Left lobe of liver (tissue), 2 donors: ENCODE data around the gene CCL8. TPM values are rescaled to one million over a fixed set of nuclear protein-coding genes. Genes with fewer than 3 reads are reported as not detected.

Experiments used
- ATAC-seq: fragments of 200-7000 bp; cut with Tn5 transposase; one replicate; pipeline ENCODE4 v1.9.1; 2020; ENCODE audit warnings: mild to moderate bottlenecking, moderate library complexity
- DNase-seq: peaks from one replicate; pipeline ENCODE4 v3.0.0-alpha.2; 2020; ENCODE audit warnings: low spot score
- total RNA-seq: library from RNA; stranded (reverse); gene quantifications from one replicate; pipeline ENCODE4 v1.2.1, GENCODE V29; 2021
- donor health status: DM: no; HTN: no; CAD: no; lungs with moderate emphysema.
- donor health status: DM: no; HTN: yes; CAD: no.

CCL8 gene
- total RNA-seq: not detected

- no peak for DNase-seq
- no peak for ATAC-seq
These were observed at the start of gene CCL8 for GRCh38 chr17:34319039-34319483. Gene CCL8 (plus strand): TSS chr17:34319435. CDS start chr17:34319502, 67 bp downstream.

DNA sequence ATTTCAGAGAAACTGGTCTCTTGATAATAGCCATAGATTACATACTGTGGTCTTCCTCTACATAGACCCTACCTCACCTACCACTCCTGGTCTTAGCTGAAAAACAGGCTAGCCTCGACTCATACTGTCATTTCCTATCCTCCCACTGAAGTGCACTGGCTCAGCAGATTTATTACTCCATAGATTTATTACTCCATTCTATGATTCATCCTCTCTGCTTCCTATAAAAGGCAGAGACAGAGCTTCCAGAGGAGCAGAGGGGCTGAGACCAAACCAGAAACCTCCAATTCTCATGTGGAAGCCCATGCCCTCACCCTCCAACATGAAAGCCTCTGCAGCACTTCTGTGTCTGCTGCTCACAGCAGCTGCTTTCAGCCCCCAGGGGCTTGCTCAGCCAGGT, 49.3 kb upstream of the CCL8 start, which contains the start of gene CCL7:
TSS of gene CCL7 (plus strand) at position 253 of the 400 bp plus-strand sequence. CDS start at position 323, 70 bp downstream.
- DNase-seq (no peak), ATAC-seq (no peak)

DNA sequence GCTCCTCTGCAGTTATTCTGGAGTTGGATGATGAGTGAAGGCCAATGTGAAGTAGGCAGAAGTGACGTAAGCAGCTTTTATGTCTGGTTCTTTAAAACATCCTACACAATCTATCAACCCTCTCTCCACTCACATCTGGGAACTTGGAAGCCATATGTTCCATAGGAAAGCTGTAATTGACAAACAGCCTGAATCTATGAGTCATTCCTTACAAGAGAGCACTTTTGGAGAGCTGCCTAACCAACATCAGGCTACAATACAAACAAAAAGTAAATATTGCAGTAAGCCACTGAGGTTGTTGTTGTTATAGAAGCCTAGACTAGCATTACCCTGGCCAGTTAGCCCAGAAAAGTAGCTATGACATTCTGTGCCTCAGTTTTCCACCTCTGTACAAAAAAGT, 43.4 kb upstream of the CCL8 start:
- ATAC-seq: no peak
- no peak for DNase-seq

DNA sequence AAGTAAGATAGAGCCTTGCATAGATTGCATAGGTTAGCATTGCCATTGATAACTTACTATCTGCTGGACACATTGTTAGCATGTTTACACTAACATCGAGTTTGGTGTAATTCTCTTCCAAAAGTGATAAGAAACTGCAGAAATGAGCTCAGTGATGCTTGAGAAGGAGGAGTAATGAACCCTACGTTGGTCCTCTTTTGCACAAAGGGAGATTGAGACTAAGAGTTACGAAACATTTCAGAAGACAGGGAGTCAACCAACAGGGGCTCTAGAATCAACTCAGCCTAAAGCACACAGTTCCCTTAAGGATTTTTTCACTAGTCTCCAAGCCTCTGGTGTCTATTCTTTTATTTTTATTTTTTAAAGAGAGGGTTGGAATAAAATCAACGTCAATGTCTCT, 42.4 kb upstream of the CCL8 start:
- no peak for DNase-seq

GRCh38 chr17:34283571-34283970, 35.7 kb upstream of the CCL8 start:
- DNase-seq: no peak
- ATAC-seq: no peak

More for the DNA sequence above, 42.4 kb upstream of the CCL8 start:
- no peak for ATAC-seq

- DNase-seq (no peak), ATAC-seq (no peak)
These were observed 33.9 kb upstream of the CCL8 start, which contains the start of gene CCL11 for GRCh38 chr17:34285286-34285792. Gene CCL11 (plus strand): TSS chr17:34285742. CDS start chr17:34285809, 67 bp downstream.

GRCh38 chr17:34287875-34288274, 31.4 kb upstream of the CCL8 start:
- ATAC-seq (no peak), DNase-seq (no peak)

- ATAC-seq (no peak), DNase-seq (no peak)
These were observed 28.6 kb upstream of the CCL8 start for GRCh38 chr17:34290586-34290985.

- ATAC-seq (no peak), DNase-seq (no peak)
These were observed 27.4 kb upstream of the CCL8 start for GRCh38 chr17:34291721-34292348.

GRCh38 chr17:34299027-34299426, 20.2 kb upstream of the CCL8 start:
- no peak for ATAC-seq
- no peak for DNase-seq

DNA sequence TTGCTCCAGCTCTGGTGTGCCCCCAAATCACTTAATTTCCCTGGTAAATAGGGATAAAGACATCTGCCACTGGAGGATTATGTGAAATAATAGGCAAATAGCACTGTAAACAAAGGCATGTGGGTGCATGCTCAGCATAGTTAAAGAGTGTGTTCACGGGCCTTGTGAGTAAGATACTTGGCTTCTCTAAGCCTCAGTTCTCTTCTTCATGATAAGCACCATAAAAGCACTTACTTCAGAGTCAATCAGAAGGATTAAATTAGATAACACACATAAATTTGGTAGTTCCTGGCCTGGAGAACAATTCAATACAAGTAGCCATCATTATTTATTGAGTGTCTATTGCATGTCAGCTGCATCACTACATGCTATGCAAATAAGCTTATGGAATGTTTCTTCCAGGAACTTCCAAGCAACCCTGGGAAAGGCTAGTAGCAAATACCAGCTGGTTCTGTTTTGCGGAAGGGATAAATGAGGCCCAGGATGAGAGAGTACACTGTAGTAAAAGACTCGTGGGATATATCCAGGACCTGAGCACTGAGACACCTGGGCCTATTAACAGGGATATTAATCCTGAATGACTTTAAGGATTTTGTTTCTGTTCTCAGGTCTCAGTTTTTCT, 19.2 kb upstream of the CCL8 start:
- no peak for ATAC-seq

DNA sequence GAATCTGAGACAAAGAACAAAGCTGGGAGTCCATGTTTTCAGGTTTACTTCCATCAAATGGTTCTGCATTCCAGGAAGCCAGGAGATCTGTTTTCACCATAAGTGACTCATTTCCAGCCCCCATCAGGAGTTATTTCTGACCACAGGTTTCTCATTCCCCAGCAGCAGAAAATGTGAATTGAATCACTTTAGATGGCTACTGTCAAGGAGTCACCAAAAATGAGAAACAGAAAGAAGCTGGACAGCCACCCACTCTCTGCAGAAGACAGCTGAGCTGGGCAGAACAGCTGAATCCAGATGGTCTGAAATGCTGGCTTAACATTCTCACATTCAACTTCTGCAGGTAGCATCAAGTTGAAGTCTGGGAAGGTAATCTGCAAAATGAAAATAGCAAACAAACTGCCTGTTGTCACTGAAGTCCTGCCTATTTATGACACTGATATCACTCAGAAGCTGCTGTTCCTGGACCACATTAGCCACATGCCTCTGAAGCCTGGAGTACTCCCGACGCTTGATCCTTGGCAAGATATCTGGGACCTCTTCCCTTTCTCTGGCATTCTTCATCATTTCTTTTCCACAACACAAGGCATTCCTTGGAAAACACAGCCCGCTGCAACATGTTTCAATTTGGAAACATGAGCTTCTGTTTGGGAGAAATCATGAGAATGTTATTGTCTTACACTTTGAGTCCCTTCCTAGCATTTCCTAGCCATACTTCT, 18.4 kb upstream of the CCL8 start:
- no peak for ATAC-seq
- DNase-seq: no peak

More for the DNA sequence above, 19.2 kb upstream of the CCL8 start:
- DNase-seq: no peak

DNA sequence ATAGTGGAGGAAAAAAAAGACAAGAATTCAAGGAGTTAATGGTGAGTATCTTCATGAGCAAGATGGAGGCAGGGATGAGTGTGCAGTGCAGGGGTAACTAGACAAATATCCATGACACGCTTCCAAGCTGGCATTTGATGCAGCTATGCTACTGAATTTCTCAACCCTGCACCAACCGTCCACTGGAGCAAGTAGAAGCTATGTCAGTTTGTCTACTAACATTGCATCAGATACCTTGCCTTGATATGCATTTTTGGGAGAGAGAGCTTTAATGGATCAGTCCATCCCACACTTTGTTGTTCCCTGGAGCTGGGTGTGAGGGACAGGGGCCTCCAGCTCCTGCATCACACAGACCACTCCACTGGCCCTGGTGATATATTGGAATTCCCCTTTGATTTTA, 17.2 kb upstream of the CCL8 start:
- DNase-seq: no peak

GRCh38 chr17:34302636-34303035, 16.6 kb upstream of the CCL8 start:
- no peak for ATAC-seq

More for the DNA sequence above, 17.2 kb upstream of the CCL8 start:
- no peak for ATAC-seq

DNA sequence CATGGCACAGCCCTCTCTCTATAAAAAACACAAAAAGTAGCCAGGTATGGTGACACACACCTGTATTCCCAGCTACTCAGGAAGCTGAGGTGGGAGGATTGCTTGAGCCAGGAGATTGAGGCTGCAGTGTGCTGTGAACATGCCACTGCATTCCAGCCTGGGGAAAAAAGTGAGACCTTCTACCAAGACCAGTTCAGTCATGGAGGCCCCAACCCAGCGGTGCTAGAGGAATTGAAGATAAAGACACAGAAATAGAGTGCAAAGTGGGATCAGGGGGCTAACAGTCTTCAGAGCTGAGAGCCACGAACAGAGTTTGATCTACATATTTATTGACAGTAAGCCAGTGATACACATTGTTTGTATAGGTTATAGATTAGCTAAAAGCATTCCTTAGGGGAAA, 15.6 kb upstream of the CCL8 start:
- ATAC-seq: no peak
- no peak for DNase-seq

More at GRCh38 chr17:34302636-34303035, 16.6 kb upstream of the CCL8 start:
- DNase-seq: no peak

DNA sequence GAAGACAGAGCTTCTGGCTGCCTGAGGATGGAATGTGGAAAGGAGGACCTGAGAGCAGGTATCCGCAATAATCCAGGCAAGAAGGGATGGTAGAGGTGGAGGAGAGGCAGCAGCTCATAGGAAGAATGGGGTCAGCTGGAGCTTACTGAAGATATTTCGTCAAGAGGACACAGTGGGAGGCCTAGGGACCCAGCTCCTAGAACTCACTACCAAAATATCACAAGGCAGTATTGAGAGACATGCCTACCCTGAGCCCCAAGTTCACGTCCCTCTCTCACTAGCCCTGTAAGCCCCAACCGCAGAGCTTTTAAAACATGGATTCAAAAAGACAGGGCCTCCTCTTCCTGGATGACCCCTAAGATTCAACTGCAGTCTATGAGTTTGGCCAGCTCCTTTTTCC, 14.2 kb upstream of the CCL8 start:
- no peak for ATAC-seq
- no peak for DNase-seq

DNA sequence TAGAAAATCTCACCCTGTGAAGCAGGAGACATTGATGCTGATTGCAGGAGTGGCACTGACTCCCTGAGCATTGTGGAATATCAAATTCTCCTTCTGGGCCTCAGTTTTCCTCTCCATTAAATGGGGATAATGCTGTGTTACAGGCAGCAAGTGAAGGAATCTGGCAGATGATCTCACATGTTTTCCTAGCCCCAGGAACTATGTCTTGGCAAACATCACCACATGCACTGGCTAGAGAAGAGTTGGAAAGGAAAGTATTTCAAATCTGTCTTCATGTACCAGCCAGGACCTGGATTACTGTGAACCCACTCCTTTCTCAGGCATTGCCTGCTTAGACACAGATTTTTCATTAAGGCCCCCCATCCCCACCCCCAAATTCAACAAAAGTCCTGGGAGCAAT, 13.6 kb upstream of the CCL8 start:
- DNase-seq: no peak
- ATAC-seq: no peak

DNA sequence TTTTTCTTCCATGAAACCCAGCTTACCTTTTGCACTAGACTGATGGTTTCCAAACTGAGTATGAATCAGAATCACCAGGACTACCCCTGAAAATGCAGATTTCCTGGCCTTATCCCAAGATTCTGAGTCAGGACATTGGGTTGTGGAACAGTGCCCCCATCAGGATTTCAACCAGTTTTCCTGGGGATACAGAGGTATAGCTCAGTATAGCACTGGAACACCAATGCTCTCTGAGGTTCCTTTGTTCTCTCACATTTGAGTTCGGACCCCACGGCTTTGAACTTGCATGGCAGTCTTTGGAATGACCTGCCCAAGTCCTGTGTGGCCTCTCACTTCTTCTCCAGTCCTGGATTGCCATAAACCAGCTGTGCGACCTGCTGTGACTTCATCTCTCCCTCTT, 12.8 kb upstream of the CCL8 start:
- no peak for DNase-seq
- peak; percentile 31 for ATAC-seq

DNA sequence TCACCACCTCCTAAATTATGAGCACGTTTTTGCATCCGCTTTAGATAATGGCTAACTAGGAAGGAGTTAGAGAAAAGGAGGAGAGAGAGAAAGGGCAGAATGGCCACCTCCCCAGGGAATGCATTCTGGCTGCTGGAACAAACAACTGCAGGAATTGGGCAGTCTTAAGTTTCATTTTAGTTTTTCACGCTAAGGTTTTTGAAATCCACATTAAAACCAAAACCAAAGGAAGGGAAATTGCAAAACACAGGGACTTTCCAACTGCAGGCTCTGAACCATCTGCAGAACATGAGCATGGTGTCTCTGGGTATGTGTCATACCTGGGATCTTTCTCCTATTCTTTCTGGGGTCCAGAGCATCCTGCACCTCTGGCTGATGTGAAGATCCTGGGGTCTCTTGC, 12.1 kb upstream of the CCL8 start:
- ATAC-seq: no peak
- no peak for DNase-seq

DNA sequence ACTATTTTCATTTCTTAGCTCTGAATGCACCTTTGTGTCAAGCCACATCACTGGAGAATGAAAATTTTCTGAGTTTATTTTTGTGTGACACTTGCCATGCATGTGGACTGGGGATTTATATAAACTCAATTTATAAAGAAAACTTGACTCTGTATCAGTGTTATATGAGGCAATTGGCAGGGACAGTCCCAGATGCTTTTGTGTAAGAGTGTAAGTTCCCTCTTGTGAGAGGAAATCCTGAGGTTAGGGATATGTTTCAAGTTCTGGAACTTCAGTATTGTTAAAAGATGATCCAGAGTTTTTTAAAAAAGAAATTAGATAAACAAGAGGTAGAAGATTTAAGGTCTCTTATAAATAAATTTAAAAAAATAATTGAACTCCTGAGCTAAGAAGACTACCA, 10.9 kb upstream of the CCL8 start:
- no peak for ATAC-seq
- no peak for DNase-seq

DNA sequence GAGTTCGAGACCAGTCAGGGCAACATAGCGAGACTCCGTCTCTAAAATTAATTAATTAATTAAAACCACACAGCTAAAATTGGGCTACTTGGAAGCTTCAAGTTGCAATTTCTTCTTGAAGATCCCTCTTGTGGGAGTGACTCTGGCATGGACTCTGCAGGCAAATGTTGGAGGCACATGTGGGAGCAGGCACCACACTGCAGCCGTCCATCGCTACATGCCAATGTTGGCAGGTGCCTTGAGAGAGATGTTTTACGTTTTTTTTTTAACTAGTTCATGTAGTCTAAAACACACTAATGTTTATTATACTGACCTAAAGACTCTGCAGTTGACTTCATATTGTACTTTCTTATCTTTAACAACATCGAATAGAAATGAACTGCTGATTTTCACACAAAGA, 7.9 kb upstream of the CCL8 start:
- ATAC-seq: no peak
- DNase-seq: no peak

DNA sequence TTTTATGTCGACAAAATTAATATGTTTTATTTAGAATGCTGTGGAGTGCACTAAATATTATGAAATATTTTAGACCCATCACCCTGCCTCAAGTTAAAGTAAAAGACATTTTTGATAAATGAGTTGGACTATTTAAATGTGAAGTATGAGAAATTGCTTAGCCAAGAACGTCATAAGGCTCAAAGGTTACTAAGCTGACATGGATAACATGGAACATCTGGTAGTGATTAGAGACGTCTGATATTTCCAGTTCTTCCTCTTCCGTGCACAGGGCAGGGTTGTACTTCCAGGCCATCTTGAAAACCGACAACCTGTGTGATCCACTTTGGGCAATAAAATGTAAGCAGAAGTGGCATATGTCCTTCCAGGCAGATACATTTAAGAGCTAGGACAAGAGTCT, 7.2 kb upstream of the CCL8 start:
- ATAC-seq: no peak
- no peak for DNase-seq
